HepG2 (cell line): ENCODE data around the gene RPS14. TPM values are rescaled to one million over a fixed set of nuclear protein-coding genes. Genes with fewer than 3 reads are reported as not detected.

Experiments
- ATAC-seq: fragments of 200-7000 bp; cut with Tn5 transposase; 3 replicates; pipeline ENCODE4 v1.9.1; 2020; ENCODE audit warnings: mild to moderate bottlenecking, moderate library complexity
- BruUV-seq: library from RNA; stranded (reverse); fragments of 400-500 nt; replicated peaks from 2 replicates; lab custom pipeline; 2021; lab: Mats Ljungman, UMichigan
- CTCF ChIA-PET: fragments of 300-600 bp; formaldehyde crosslinking; extraction: SDS; loops from one replicate; lab custom pipeline; 2021; ENCODE audit warnings: low total read pairs, inconsistent platforms, low intra/inter-chr PET ratio; lab: Yijun Ruan, JAX
- POLR2A ChIA-PET: fragments of 350-600 bp; sonication (Branson Sonifier 250); formaldehyde crosslinking; loops from one replicate; lab custom pipeline; 2020; ENCODE audit warnings: antibody characterized with exemption, inconsistent platforms; lab: Yijun Ruan, JAX
- DNase-seq: peaks from one replicate; pipeline ENCODE4 v3.0.0-alpha.2; 2015; ENCODE audit warnings: low spot score
- FAIRE-seq: peaks from 3 replicates; lab custom pipeline; 2011; peaks lifted over from hg19 to GRCh38; lab: Jason Lieb, UNC
- H2AFZ ChIP-seq: one replicate; pipeline ENCODE4 v1.6.1; 2011; ENCODE audit warnings: low read length, inconsistent platforms
- H3K27ac ChIP-seq: fragments of 300-600 bp; 3 replicates; pipeline ENCODE4 v1.8.0; 2011; ENCODE audit warnings: mixed run types, mild to moderate bottlenecking, mixed read lengths, low read length, inconsistent platforms; ENCODE audit not compliant: insufficient read depth; ENCODE audit errors: extremely low read length
- H3K27me3 ChIP-seq, 2 experiments: fragments of 200-600 bp in 1 of 2; 2 replicates in 1 of 2; 3 replicates in 1 of 2; pipeline versions ENCODE4 v1.6.0 to v1.8.0; 2011; ENCODE audit warnings: low read length in 2 of 2, mild to moderate bottlenecking in 2 of 2, moderate library complexity in 2 of 2, inconsistent platforms in 1 of 2; ENCODE audit not compliant: insufficient read depth in 2 of 2, control insufficient read depth in 1 of 2
- H3K36me3 ChIP-seq, 2 experiments: fragments of 200-600 bp in 1 of 2; replicated peaks in 1 of 2; 2 replicates in 1 of 2; 3 replicates in 1 of 2; pipeline versions ENCODE4 v1.5.1 to v1.8.0; 2011; ENCODE audit warnings: low read length in 2 of 2, inconsistent platforms in 1 of 2; ENCODE audit not compliant: insufficient read depth in 2 of 2, control insufficient read depth in 1 of 2
- H3K4me1 ChIP-seq: 2 replicates; pipeline ENCODE4 v1.5.1; 2012; ENCODE audit warnings: low read length, inconsistent platforms; ENCODE audit not compliant: insufficient read depth
- H3K4me2 ChIP-seq: 2 replicates; pipeline ENCODE4 v1.6.0; 2011; ENCODE audit warnings: low read depth, low read length, inconsistent platforms
- H3K4me3 ChIP-seq, 3 experiments: fragments of 200-600 bp in 1 of 3; sonication (generic), shearing (Covaris generic) in 1 of 3; replicated peaks in 1 of 3; 2 replicates each; pipeline ENCODE4 v1.5.1; 2011 to 2016; ENCODE audit warnings: low read length in 3 of 3, inconsistent platforms in 2 of 3, low read depth in 2 of 3, mild to moderate bottlenecking in 2 of 3, control low read depth in 1 of 3, mixed read lengths in 1 of 3; ENCODE audit not compliant: insufficient read depth in 1 of 3
- H3K79me2 ChIP-seq: one replicate; pipeline ENCODE4 v1.6.1; 2011; ENCODE audit warnings: low read length, inconsistent platforms; ENCODE audit not compliant: insufficient read depth
- H3K9ac ChIP-seq: 2 replicates; pipeline ENCODE4 v1.6.0; 2011; ENCODE audit warnings: mild to moderate bottlenecking, low read depth, low read length, inconsistent platforms; ENCODE audit not compliant: insufficient read depth
- H3K9me3 ChIP-seq: 2 replicates; pipeline ENCODE4 v1.5.1; 2012; ENCODE audit warnings: mild to moderate bottlenecking, low read length
- H4K20me1 ChIP-seq: 2 replicates; pipeline ENCODE4 v1.6.0; 2011; ENCODE audit warnings: inconsistent platforms, mild to moderate bottlenecking, low read length, moderate library complexity; ENCODE audit not compliant: insufficient read depth
- HNF4G ChIP-seq, 2 experiments: sonication (generic) in 1 of 2; formaldehyde crosslinking in 1 of 2; IDR thresholded peaks; 2 replicates each; pipeline versions ENCODE4 v1.4.0 to v1.6.1; 2011 to 2020; ENCODE audit warnings: borderline replicate concordance in 2 of 2, low read depth in 2 of 2, mild to moderate bottlenecking in 2 of 2, low read length in 1 of 2, missing genetic modification reagents in 1 of 2, moderate library complexity in 1 of 2
- LCORL ChIP-seq, 2 experiments: fragments of 450-650 bp in 1 of 2; sonication (generic) in 1 of 2; formaldehyde crosslinking in 1 of 2; IDR thresholded peaks; 2 replicates each; pipeline versions ENCODE4 v1.5.0 to v1.6.1; 2017 to 2020; ENCODE audit warnings: antibody characterized with exemption in 1 of 2, missing genetic modification reagents in 1 of 2
- MAZ ChIP-seq, 2 experiments: sonication (generic) in 1 of 2; formaldehyde crosslinking in 1 of 2; IDR thresholded peaks; 2 replicates each; pipeline versions ENCODE4 v1.5.0 to v1.6.1; 2012 to 2020; ENCODE audit warnings: low read depth in 2 of 2, mild to moderate bottlenecking in 2 of 2, borderline replicate concordance in 1 of 2, improper control_type of control experiment in 1 of 2, low read length in 1 of 2, missing genetic modification reagents in 1 of 2, moderate library complexity in 1 of 2
- SNRNP70 ChIP-seq: fragments of 200-400 bp; formaldehyde crosslinking; IDR thresholded peaks from 2 replicates; pipeline ENCODE4 v1.6.1; 2017; ENCODE audit warnings: mild to moderate bottlenecking, low read depth, low read length, moderate library complexity
- SOX5 ChIP-seq: IDR thresholded peaks from 2 replicates; pipeline ENCODE4 v1.6.1; 2016; ENCODE audit warnings: borderline replicate concordance
- ZNF256 ChIP-seq: sonication (generic); formaldehyde crosslinking; conservative IDR thresholded peaks from 2 replicates; pipeline ENCODE4 v1.4.0; 2020; ENCODE audit warnings: missing genetic modification reagents
- ZNF710 ChIP-seq: sonication (generic); formaldehyde crosslinking; IDR thresholded peaks from 2 replicates; pipeline ENCODE4 v1.5.0; 2020; ENCODE audit warnings: mild to moderate bottlenecking, missing genetic modification reagents, borderline replicate concordance
- WGBS: methylation state at CpG from one replicate; pipeline ENCODE4 v1.1.6; 2017; ENCODE audit warnings: low lambda C conversion rate; 5-methylcytosine and 5-hydroxymethylcytosine counted together
- in situ Hi-C: cut with HindIII; loops from 2 replicates; pipeline ENCODE4 v1.10.0; 2017; ENCODE audit warnings: low pct_unique_long_range_greater_than_20kb; ENCODE audit not compliant: extremely low pct_ligation_motif_present
- intact Hi-C: fragments of 100-400 bp; cut with micrococcal nuclease; formaldehyde crosslinking; loops from one replicate; pipeline ENCODE4 v1.10.0; 2022; ENCODE audit not compliant: unreplicated experiment
- polyA plus RNA-seq, 8 experiments: library from polyadenylated mRNA; depleted of rRNA in 3 of 8; stranded (reverse) in 7 of 8; unstranded in 1 of 8; fragments of >200 nt; fragmentation: Illumina TruSeq in 4 of 8; extraction: Trizol in 4 of 8; gene quantifications; 2 replicates each; pipeline versions ENCODE4 v1.2.1 to v1.2.3, GENCODE V29; 2011 to 2016; ENCODE audit warnings: low read depth in 4 of 8, missing spikeins in 1 of 8, mixed read lengths in 1 of 8; ENCODE audit not compliant: insufficient read depth in 1 of 8
- total RNA-seq, 5 experiments: library from RNA; depleted of rRNA; stranded (reverse); fragments of >200 nt; fragmentation: Illumina TruSeq; extraction: Trizol; gene quantifications; 2 replicates each; pipeline ENCODE4 v1.2.3, GENCODE V29; 2016; ENCODE audit warnings: low read depth in 1 of 5
- TF ChIP-seq, protein P1 (sequence below): sonication (generic); formaldehyde crosslinking; IDR thresholded peaks from 2 replicates; pipeline ENCODE4 v1.8.0; 2022; ENCODE audit warnings: mild to moderate bottlenecking, missing genetic modification reagents; ENCODE audit not compliant: insufficient replicate concordance
- TF ChIP-seq, protein P2 (sequence below): sonication (generic); formaldehyde crosslinking; IDR thresholded peaks from 2 replicates; pipeline ENCODE4 v1.5.1; 2020; ENCODE audit warnings: mild to moderate bottlenecking, missing genetic modification reagents, moderate library complexity
- TF ChIP-seq, protein P3 (sequence below): IDR thresholded peaks from 2 replicates; pipeline ENCODE4 v1.6.1; 2016; ENCODE audit warnings: missing compliant biosample characterization, missing genetic modification reagents, borderline replicate concordance

Gene RPS14
- total and polyA plus RNA-seq, 2 of the 13 experiments (the other 11 are each of a cell fraction or from before 2014, with no cell fraction given) = 2,116 to 3,295 TPM

- TF ChIP-seq, protein P1, sequence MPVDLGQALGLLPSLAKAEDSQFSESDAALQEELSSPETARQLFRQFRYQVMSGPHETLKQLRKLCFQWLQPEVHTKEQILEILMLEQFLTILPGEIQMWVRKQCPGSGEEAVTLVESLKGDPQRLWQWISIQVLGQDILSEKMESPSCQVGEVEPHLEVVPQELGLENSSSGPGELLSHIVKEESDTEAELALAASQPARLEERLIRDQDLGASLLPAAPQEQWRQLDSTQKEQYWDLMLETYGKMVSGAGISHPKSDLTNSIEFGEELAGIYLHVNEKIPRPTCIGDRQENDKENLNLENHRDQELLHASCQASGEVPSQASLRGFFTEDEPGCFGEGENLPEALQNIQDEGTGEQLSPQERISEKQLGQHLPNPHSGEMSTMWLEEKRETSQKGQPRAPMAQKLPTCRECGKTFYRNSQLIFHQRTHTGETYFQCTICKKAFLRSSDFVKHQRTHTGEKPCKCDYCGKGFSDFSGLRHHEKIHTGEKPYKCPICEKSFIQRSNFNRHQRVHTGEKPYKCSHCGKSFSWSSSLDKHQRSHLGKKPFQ (CRISPR knock-in tag) = no peak
Observed at GRCh38 chr5:150465927-150466326, 16.4 kb upstream of the RPS14 start (continued).

GRCh38 chr5:150464554-150465012 is 15.0 kb upstream of the RPS14 start:
- intact Hi-C loops = loop anchor here (10.0 kb wide), 1 partner anchor 170 kb away; no protein-coding TSS in a partner anchor
- FAIRE-seq = peak; percentile 44
- H3K4me2 ChIP-seq = peak overlapping the region; percentile 34; the same call in 1 of the 2 replicates
- no peak for TF ChIP-seq HNF4G (IDR thresholded peaks at IDR 0.05; ENCODE audit: borderline replicate concordance, low read depth, low read length)
- TF ChIP-seq HNF4G (CRISPR knock-in tag; IDR thresholded peaks at IDR 0.05; ENCODE audit: borderline replicate concordance, low read depth) = no peak
- TF ChIP-seq LCORL (IDR thresholded peaks at IDR 0.05) = no peak
- peak; percentile 68; the same call in 1 of the 2 replicates for TF ChIP-seq LCORL (CRISPR knock-in tag; IDR thresholded peaks at IDR 0.05)
- TF ChIP-seq, protein P2, sequence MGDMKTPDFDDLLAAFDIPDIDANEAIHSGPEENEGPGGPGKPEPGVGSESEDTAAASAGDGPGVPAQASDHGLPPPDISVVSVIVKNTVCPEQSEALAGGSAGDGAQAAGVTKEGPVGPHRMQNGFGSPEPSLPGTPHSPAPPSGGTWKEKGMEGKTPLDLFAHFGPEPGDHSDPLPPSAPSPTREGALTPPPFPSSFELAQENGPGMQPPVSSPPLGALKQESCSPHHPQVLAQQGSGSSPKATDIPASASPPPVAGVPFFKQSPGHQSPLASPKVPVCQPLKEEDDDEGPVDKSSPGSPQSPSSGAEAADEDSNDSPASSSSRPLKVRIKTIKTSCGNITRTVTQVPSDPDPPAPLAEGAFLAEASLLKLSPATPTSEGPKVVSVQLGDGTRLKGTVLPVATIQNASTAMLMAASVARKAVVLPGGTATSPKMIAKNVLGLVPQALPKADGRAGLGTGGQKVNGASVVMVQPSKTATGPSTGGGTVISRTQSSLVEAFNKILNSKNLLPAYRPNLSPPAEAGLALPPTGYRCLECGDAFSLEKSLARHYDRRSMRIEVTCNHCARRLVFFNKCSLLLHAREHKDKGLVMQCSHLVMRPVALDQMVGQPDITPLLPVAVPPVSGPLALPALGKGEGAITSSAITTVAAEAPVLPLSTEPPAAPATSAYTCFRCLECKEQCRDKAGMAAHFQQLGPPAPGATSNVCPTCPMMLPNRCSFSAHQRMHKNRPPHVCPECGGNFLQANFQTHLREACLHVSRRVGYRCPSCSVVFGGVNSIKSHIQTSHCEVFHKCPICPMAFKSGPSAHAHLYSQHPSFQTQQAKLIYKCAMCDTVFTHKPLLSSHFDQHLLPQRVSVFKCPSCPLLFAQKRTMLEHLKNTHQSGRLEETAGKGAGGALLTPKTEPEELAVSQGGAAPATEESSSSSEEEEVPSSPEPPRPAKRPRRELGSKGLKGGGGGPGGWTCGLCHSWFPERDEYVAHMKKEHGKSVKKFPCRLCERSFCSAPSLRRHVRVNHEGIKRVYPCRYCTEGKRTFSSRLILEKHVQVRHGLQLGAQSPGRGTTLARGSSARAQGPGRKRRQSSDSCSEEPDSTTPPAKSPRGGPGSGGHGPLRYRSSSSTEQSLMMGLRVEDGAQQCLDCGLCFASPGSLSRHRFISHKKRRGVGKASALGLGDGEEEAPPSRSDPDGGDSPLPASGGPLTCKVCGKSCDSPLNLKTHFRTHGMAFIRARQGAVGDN (CRISPR knock-in tag) = no peak
- TF ChIP-seq ZNF710 (CRISPR knock-in tag) = no peak
- TF ChIP-seq, protein P3, sequence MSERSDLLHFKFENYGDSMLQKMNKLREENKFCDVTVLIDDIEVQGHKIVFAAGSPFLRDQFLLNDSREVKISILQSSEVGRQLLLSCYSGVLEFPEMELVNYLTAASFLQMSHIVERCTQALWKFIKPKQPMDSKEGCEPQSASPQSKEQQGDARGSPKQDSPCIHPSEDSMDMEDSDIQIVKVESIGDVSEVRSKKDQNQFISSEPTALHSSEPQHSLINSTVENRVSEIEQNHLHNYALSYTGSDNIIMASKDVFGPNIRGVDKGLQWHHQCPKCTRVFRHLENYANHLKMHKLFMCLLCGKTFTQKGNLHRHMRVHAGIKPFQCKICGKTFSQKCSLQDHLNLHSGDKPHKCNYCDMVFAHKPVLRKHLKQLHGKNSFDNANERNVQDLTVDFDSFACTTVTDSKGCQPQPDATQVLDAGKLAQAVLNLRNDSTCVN (CRISPR knock-in tag) = peak; percentile 62; the same call in 1 of the 2 replicates
- TF ChIP-seq ZNF256 (CRISPR knock-in tag) = no peak
- TF ChIP-seq SNRNP70 = no peak
- TF ChIP-seq MAZ (IDR thresholded peaks at IDR 0.05; ENCODE audit: borderline replicate concordance, low read depth, low read length) = no peak
- TF ChIP-seq MAZ (CRISPR knock-in tag; IDR thresholded peaks at IDR 0.05; ENCODE audit: low read depth) = no peak
- TF ChIP-seq SOX5 (CRISPR knock-in tag) = no peak

More at GRCh38 chr5:150464554-150465012, 15.0 kb upstream of the RPS14 start:
- Histone ChIP-seq H3K27me3 (peaks cover 2 to 7% of the 10 kb centered on the region in 2 experiments; a peak in 2 of 5 replicates), H3K4me3 (peak overlapping the region in 1 of 3 experiments; percentile 20; a peak in 1 of 6 replicates), H3K4me1 (peaks cover 48% of the 10 kb centered on the region), H3K9ac (no peak overlapping the region), H2AFZ (no peak overlapping the region), H3K9me3 (no peaks in the 10 kb centered on the region), H3K27ac (no peak overlapping the region), H3K79me2 (no peaks in the 10 kb centered on the region), H4K20me1 (no peaks in the 10 kb centered on the region), H3K36me3 (no peaks in the 10 kb centered on the region)
- in situ Hi-C loops = loop anchor here (25.0 kb wide), 1 partner anchor 198 kb away; the partner anchor contains the start of gene MYOZ3
- no TSS peak for BruUV-seq
- peak; percentile 65 for ATAC-seq
- ChIA-PET POLR2A (interaction anchor here (0.9 to 1.6 kb wide), 8 partner anchors 9 to 80 kb away, joined by 3 to 6 read pairs (median 4); partner anchors contain the start of gene RPS14), CTCF (no interaction called here)
- no peak for DNase-seq
- WGBS = 29% methylated on average over 4 of the region's 6 CpGs
